Medulla oblongata (tissue), 1 donor: ENCODE results near the gene RALGAPA1.
"Not testable (repeated sequence)": the region's sequence is repeated elsewhere in the genome, so short reads cannot be mapped to it uniquely, and the experiment has no call there.

ENCODE experiments used
- DNase-seq: peaks from one replicate; pipeline ENCODE4 v3.0.0-alpha.2; 2015; ENCODE audit errors: extremely low spot score

RALGAPA1 gene

GRCh38 chr14:35821564-35822411 is 12.7 kb upstream of the RALGAPA1 start:
- no peak for DNase-seq

- no peak for DNase-seq
Measured at GRCh38 chr14:35819591-35820540, 10.8 kb upstream of the RALGAPA1 start.

GRCh38 chr14:35818346-35819115 is 9.4 kb upstream of the RALGAPA1 start:
- DNase-seq, result peak; percentile 76

GRCh38 chr14:35814371-35815005 is 5.4 kb upstream of the RALGAPA1 start:
- DNase-seq, result peak; percentile 80

- no peak for DNase-seq
Measured at GRCh38 chr14:35810963-35811362, 1.9 kb upstream of the RALGAPA1 start.

- DNase-seq, result no peak
Measured at GRCh38 chr14:35809597-35809996, 502 bp upstream of the RALGAPA1 start.

GRCh38 chr14:35808076-35808637 is 938 bp downstream of the RALGAPA1 start:
- peak; percentile 32 for DNase-seq

GRCh38 chr14:35807131-35807961 is 1.7 kb downstream of the RALGAPA1 start:
- DNase-seq, result no peak

GRCh38 chr14:35806006-35806907 is 2.8 kb downstream of the RALGAPA1 start:
- no peak for DNase-seq

GRCh38 chr14:35797796-35798195 is 11.3 kb downstream of the RALGAPA1 start:
- no peak for DNase-seq

GRCh38 chr14:35789651-35790050 is 19.4 kb downstream of the RALGAPA1 start:
- no peak for DNase-seq

- DNase-seq, result no peak
Measured at GRCh38 chr14:35786856-35787255, 22.2 kb downstream of the RALGAPA1 start.

GRCh38 chr14:35783699-35784098 is 25.4 kb downstream of the RALGAPA1 start:
- no peak for DNase-seq

- no peak for DNase-seq
Measured at GRCh38 chr14:35779368-35779767, 29.7 kb downstream of the RALGAPA1 start.

GRCh38 chr14:35777550-35777949 is 31.5 kb downstream of the RALGAPA1 start:
- DNase-seq, result not testable (repeated sequence)

GRCh38 chr14:35776823-35777222 is 32.3 kb downstream of the RALGAPA1 start:
- DNase-seq, result no peak

GRCh38 chr14:35776085-35776484 is 33.0 kb downstream of the RALGAPA1 start:
- not testable (repeated sequence) for DNase-seq

- no peak for DNase-seq
Measured at GRCh38 chr14:35766700-35767082, 42.4 kb downstream of the RALGAPA1 start.
